Measurements from ENCODE around the gene TFDP2. TPM values are rescaled to one million over a fixed set of nuclear protein-coding genes. Genes with fewer than 3 reads are reported as not detected.
"Not testable (repeated sequence)": the region's sequence is repeated elsewhere in the genome, so short reads cannot be mapped to it uniquely, and the experiment has no call there.

The TFDP2 gene
- total RNA-seq, 2 donors from 2014 or later = 102 to 128 TPM

- intact Hi-C loops (cut with DNase I) = no loop called here
- peaks cover 2% of the 10 kb centered on the region for H3K4me1 ChIP-seq (replicated peaks)
- H3K36me3 ChIP-seq = no peaks in the 10 kb centered on the region
- H3K27me3 ChIP-seq (replicated peaks; ENCODE audit: insufficient read depth) = no peaks in the 10 kb centered on the region
- TF ChIP-seq CTCF (IDR thresholded peaks at IDR 0.05) (no peak), POLR2AphosphoS5 (IDR thresholded peaks at IDR 0.05) (no peak), POLR2A (IDR thresholded peaks at IDR 0.05) (no peak)
- no peak overlapping the region for H3K4me3 ChIP-seq
- no peak overlapping the region for H3K27ac ChIP-seq
- DNase-seq (ENCODE audit: low spot score) = no peak
- H3K9me3 ChIP-seq = no peaks in the 10 kb centered on the region
These were observed 154.5 kb downstream of the TFDP2 start for GRCh38 chr3:141994856-141995255.

GRCh38 chr3:141992512-141992911 lies 156.8 kb downstream of the TFDP2 start:
- no peaks in the 10 kb centered on the region for H3K27me3 ChIP-seq (replicated peaks; ENCODE audit: insufficient read depth)
- H3K4me3 ChIP-seq = no peak overlapping the region
- DNase-seq (ENCODE audit: low spot score) = no peak
- intact Hi-C loops (cut with DNase I) = no loop called here
- H3K36me3 ChIP-seq = no peaks in the 10 kb centered on the region
- peak; percentile 10 for TF ChIP-seq POLR2AphosphoS5 (IDR thresholded peaks at IDR 0.05)
- TF ChIP-seq POLR2A (IDR thresholded peaks at IDR 0.05) = no peak
- whole genome bisulfite sequencing = 36% methylated on average over 2 of the region's 2 CpGs
- H3K9me3 ChIP-seq = no peaks in the 10 kb centered on the region
- peaks cover 2% of the 10 kb centered on the region for H3K4me1 ChIP-seq (replicated peaks)
- peak overlapping the region; percentile 15 to 43 for H3K27ac ChIP-seq

- Histone ChIP-seq H3K9me3 (no peaks in the 10 kb centered on the region), H3K4me1 (replicated peaks) (no peaks in the 10 kb centered on the region), H3K4me3 (no peak overlapping the region), H3K36me3 (no peaks in the 10 kb centered on the region), H3K27ac (no peak overlapping the region), H3K27me3 (replicated peaks; ENCODE audit: insufficient read depth) (no peaks in the 10 kb centered on the region)
- TF ChIP-seq POLR2AphosphoS5 (IDR thresholded peaks at IDR 0.05) = no peak
- no peak for TF ChIP-seq CTCF (IDR thresholded peaks at IDR 0.05)
- TF ChIP-seq POLR2A (IDR thresholded peaks at IDR 0.05) = no peak
- DNase-seq (ENCODE audit: low spot score) = no peak
- intact Hi-C loops (cut with DNase I) = no loop called here
- 57% methylated on average over 2 of the region's 2 CpGs for WGBS
These were observed 162.7 kb downstream of the TFDP2 start for GRCh38 chr3:141986548-141987107.

- WGBS = 67% methylated on average over 3 of the region's 3 CpGs
- Histone ChIP-seq H3K4me1 (replicated peaks) (no peaks in the 10 kb centered on the region), H3K9me3 (no peaks in the 10 kb centered on the region), H3K36me3 (no peaks in the 10 kb centered on the region), H3K27ac (no peak overlapping the region), H3K4me3 (no peak overlapping the region), H3K27me3 (replicated peaks; ENCODE audit: insufficient read depth) (no peaks in the 10 kb centered on the region)
- no peak for DNase-seq (ENCODE audit: low spot score)
- intact Hi-C loops (cut with DNase I) = no loop called here
- TF ChIP-seq POLR2A (IDR thresholded peaks at IDR 0.05) (no peak), POLR2AphosphoS5 (IDR thresholded peaks at IDR 0.05) (no peak), CTCF (IDR thresholded peaks at IDR 0.05) (no peak)
These were observed 168.3 kb downstream of the TFDP2 start for GRCh38 chr3:141981084-141981483.

GRCh38 chr3:141979050-141979671 lies 170.2 kb downstream of the TFDP2 start:
- Histone ChIP-seq H3K27me3 (replicated peaks; ENCODE audit: insufficient read depth) (no peaks in the 10 kb centered on the region), H3K27ac (no peak overlapping the region), H3K4me3 (no peak overlapping the region), H3K9me3 (no peaks in the 10 kb centered on the region), H3K36me3 (no peaks in the 10 kb centered on the region), H3K4me1 (replicated peaks) (no peaks in the 10 kb centered on the region)
- DNase-seq (ENCODE audit: low spot score) = no peak
- intact Hi-C loops (cut with DNase I) = no loop called here
- peak; percentile 56 for TF ChIP-seq POLR2AphosphoS5 (IDR thresholded peaks at IDR 0.05)
- no peak for TF ChIP-seq CTCF (IDR thresholded peaks at IDR 0.05)
- no peak for TF ChIP-seq POLR2A (IDR thresholded peaks at IDR 0.05)
- WGBS = 68% methylated on average over 5 of the region's 5 CpGs

GRCh38 chr3:141974777-141975176 lies 174.6 kb downstream of the TFDP2 start:
- 96% methylated on average over 8 of the region's 8 CpGs for WGBS
- DNase-seq (ENCODE audit: low spot score); H3K27me3 ChIP-seq (replicated peaks; ENCODE audit: insufficient read depth); H3K4me1 ChIP-seq (replicated peaks); H3K27ac ChIP-seq; H3K9me3 ChIP-seq; intact Hi-C loops (cut with DNase I); H3K4me3 ChIP-seq; H3K36me3 ChIP-seq: not testable (repeated sequence)
